ENCODE results near the gene SLC25A10.
A peak's percentile ranks its signal among the peaks of the same experiment; 100 is the strongest.
"Not testable (repeated sequence)": the region's sequence is repeated elsewhere in the genome, so short reads cannot be mapped to it uniquely, and the experiment has no call there.

Gene SLC25A10

GRCh38 chr17:81719410-81720266 is 7.6 kb downstream of the SLC25A10 start:
- DNase-seq (ENCODE audit: low read depth in 2 of 2, low spot score in 1 of 2), result no peak

- DNase-seq (ENCODE audit: low read depth in 2 of 2, low spot score in 1 of 2), result no peak
Measured at GRCh38 chr17:81720267-81721071, 8.4 kb downstream of the SLC25A10 start.

- no peak for DNase-seq (ENCODE audit: low read depth in 2 of 2, low spot score in 1 of 2)
Measured at GRCh38 chr17:81722184-81723120, 10.4 kb downstream of the SLC25A10 start.

- DNase-seq (ENCODE audit: low read depth in 2 of 2, low spot score in 1 of 2), result no peak
Measured at GRCh38 chr17:81723651-81724209, 11.6 kb downstream of the SLC25A10 start.

GRCh38 chr17:81725439-81725838 is 13.4 kb downstream of the SLC25A10 start:
- DNase-seq (ENCODE audit: low read depth in 2 of 2, low spot score in 1 of 2), result no peak

- no peak for DNase-seq (ENCODE audit: low read depth in 2 of 2, low spot score in 1 of 2)
Measured at GRCh38 chr17:81726004-81726403, 13.9 kb downstream of the SLC25A10 start.

- no peak for DNase-seq (ENCODE audit: low read depth in 2 of 2, low spot score in 1 of 2)
Measured at GRCh38 chr17:81727324-81728031, 15.4 kb downstream of the SLC25A10 start.

GRCh38 chr17:81733507-81734404 is 21.7 kb downstream of the SLC25A10 start:
- peak in 1 of 2 donors; percentile 23 for DNase-seq (ENCODE audit: low read depth in 2 of 2, low spot score in 1 of 2)

GRCh38 chr17:81734405-81735263 is 22.6 kb downstream of the SLC25A10 start:
- DNase-seq (ENCODE audit: low read depth in 2 of 2, low spot score in 1 of 2), result no peak

- no peak for DNase-seq (ENCODE audit: low read depth in 2 of 2, low spot score in 1 of 2)
Measured at GRCh38 chr17:81735264-81736102, 23.4 kb downstream of the SLC25A10 start.

GRCh38 chr17:81737947-81738800 is 26.1 kb downstream of the SLC25A10 start:
- DNase-seq (ENCODE audit: low read depth in 2 of 2, low spot score in 1 of 2), result no peak

GRCh38 chr17:81738801-81739393 is 26.8 kb downstream of the SLC25A10 start:
- DNase-seq (ENCODE audit: low read depth in 2 of 2, low spot score in 1 of 2), result no peak

GRCh38 chr17:81739593-81739992 is 27.5 kb downstream of the SLC25A10 start:
- not testable (repeated sequence) for DNase-seq (ENCODE audit: low read depth in 2 of 2, low spot score in 1 of 2)

GRCh38 chr17:81740395-81740961 is 28.4 kb downstream of the SLC25A10 start:
- no peak for DNase-seq (ENCODE audit: low read depth in 2 of 2, low spot score in 1 of 2)

- no peak for DNase-seq (ENCODE audit: low read depth in 2 of 2, low spot score in 1 of 2)
Measured at GRCh38 chr17:81741049-81741593, 29.0 kb downstream of the SLC25A10 start.
